Activated naive CD4-positive, alpha-beta T cell treated with anti-CD3 and anti-CD28 coated beads for 36 hours (primary cell): Measurements from ENCODE around the gene ACBD7. TPM values are rescaled to one million over a fixed set of nuclear protein-coding genes. Genes with fewer than 3 reads are reported as not detected.

Experiments used
- CTCF ChIA-PET: fragments of 350-600 bp; sonication (Branson Sonifier 250); formaldehyde crosslinking; loops from one replicate; lab custom pipeline; 2021; ENCODE audit warnings: antibody characterized with exemption; lab: Charles Lee
- DNase-seq: peaks from one replicate; pipeline ENCODE4 v3.0.0-alpha.2; 2020
- H3K27ac Mint-ChIP-seq: one replicate; pipeline ENCODE4 v1.8.0; 2021; ENCODE audit warnings: mild to moderate bottlenecking, mixed read lengths
- H3K27me3 Mint-ChIP-seq: one replicate; pipeline ENCODE4 v1.8.0; 2021; ENCODE audit warnings: low read depth, mixed read lengths
- H3K36me3 Mint-ChIP-seq: one replicate; pipeline ENCODE4 v1.8.0; 2021; ENCODE audit warnings: low read depth, mixed read lengths
- H3K4me1 Mint-ChIP-seq: one replicate; pipeline ENCODE4 v1.8.0; 2021; ENCODE audit warnings: low read depth, mixed read lengths
- H3K4me3 Mint-ChIP-seq: one replicate; pipeline ENCODE4 v1.8.0; 2021; ENCODE audit warnings: mild to moderate bottlenecking, moderate library complexity, mixed read lengths
- H3K9me3 Mint-ChIP-seq: one replicate; pipeline ENCODE4 v1.8.0; 2021; ENCODE audit warnings: mixed read lengths
- intact Hi-C: fragments of 100-400 bp; cut with micrococcal nuclease; formaldehyde crosslinking; loops from one replicate; pipeline ENCODE4 v1.15.1; 2023
- total RNA-seq, 2 experiments: library from RNA; stranded (reverse); gene quantifications; one replicate each; pipeline ENCODE4 v1.2.3, GENCODE V29; 2021

Gene ACBD7
- total RNA-seq: under 1 TPM; 0.72 to 0.94 TPM

DNA sequence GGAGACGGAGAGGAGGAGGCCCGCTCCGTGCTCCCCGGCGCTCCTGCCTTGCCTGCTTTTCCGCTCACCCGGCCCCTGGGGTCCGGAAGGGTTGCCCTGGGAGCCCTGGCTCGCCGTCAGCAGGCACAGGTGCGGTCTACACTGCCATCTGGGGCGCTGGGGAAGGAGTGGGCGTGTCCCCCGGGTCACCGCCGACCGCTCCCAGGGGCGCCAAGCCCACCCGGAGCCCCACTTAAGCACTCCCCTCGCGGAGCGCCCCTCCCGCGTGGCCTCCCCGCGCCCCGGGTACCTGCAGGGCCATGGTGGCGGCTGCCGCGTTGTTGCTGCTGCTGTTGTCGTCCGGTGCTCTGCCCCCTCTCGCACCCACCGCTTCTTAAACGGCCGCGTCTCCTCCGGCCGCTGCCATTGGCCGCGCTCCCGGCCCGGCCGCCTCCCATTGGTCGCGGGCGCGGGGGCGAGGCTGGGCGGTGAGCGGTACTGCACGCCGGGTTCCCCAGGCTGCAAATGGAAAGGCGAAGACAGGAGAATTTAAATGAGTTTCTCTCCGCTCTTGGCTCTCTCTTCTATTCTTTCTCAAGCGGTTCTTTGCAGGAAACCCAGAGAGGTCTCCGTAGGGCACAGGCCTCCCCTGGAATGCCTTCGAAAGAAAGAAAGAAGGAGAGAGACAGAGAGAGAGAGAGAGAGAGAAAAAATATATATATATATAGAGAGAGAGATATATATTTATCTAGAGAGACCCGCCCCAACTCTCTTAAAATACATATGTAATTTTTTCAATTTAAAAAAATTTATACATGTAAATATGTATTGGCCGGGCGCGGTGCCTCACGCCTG lies at the start of gene ACBD7:
Gene ACBD7, minus strand, starts transcription at position 349 of the 834 bp plus-strand sequence. Its CDS starts 48 bp downstream, at position 301.
- intact Hi-C loops: loop anchor here (1.0 to 2.0 kb wide), 2 partner anchors 9 to 80 kb away; partner anchors contain the start of genes NMT2 and RPP38
- Mint-ChIP-seq H3K36me3 (no peaks in the 10 kb centered on the region), H3K27me3 (no peaks in the 10 kb centered on the region), H3K9me3 (no peaks in the 10 kb centered on the region), H3K4me3 (peak within 1 kb of the TSS; percentile 68), H3K27ac (no peak within 1 kb of the TSS), H3K4me1 (peaks cover 2% of the 10 kb centered on the region)
- CTCF ChIA-PET: no interaction called here
- DNase-seq: peak; percentile 80

DNA sequence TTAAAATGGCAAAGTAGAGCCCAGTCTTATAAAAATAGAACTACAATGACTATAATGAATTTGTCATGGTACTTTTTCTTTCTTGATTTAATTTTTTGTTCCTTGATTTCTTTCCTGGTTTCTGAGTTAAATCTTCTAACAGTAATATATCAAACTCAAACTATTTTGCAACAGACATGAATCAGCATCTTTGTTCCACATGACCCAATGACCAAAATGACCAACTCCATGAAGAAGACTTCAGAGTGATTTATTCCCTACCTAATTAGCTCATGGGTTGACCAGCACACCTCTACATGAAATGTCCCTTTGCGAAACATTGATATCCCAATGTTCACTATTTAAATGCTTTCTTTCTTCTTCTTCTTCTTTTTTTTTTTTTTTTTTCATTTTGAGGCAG lies 49.1 kb upstream of the ACBD7 start:
- intact Hi-C loops: no loop called here
- Mint-ChIP-seq H3K36me3 (peaks cover 29% of the 10 kb centered on the region), H3K4me3 (no peak overlapping the region), H3K27ac (no peak overlapping the region), H3K27me3 (no peaks in the 10 kb centered on the region), H3K9me3 (no peaks in the 10 kb centered on the region), H3K4me1 (peaks cover 22% of the 10 kb centered on the region)
- DNase-seq: no peak
- CTCF ChIA-PET: no interaction called here

DNA sequence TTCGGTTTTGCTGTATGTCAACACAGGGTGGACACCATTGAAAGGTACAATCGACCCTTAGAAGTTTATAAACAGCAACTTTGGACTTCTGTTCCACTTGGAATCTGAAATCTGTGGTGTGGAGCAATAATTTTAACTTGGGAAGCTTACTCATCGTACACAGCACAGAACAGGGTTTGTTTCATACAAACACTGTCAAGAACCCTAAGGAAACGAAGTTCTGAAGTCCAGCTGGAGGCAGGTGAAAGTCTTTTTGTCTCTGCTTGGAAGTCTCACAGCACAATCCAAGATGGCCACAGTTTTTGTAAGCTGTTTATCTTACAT lies 48.4 kb upstream of the ACBD7 start:
- no peak overlapping the region for H3K4me3 Mint-ChIP-seq
- H3K36me3 Mint-ChIP-seq: peaks cover 29% of the 10 kb centered on the region
- no peaks in the 10 kb centered on the region for H3K27me3 Mint-ChIP-seq
- DNase-seq: no peak
- no peaks in the 10 kb centered on the region for H3K9me3 Mint-ChIP-seq
- H3K27ac Mint-ChIP-seq: no peak overlapping the region
- peaks cover 16% of the 10 kb centered on the region for H3K4me1 Mint-ChIP-seq
- CTCF ChIA-PET: no interaction called here
- intact Hi-C loops: no loop called here

DNA sequence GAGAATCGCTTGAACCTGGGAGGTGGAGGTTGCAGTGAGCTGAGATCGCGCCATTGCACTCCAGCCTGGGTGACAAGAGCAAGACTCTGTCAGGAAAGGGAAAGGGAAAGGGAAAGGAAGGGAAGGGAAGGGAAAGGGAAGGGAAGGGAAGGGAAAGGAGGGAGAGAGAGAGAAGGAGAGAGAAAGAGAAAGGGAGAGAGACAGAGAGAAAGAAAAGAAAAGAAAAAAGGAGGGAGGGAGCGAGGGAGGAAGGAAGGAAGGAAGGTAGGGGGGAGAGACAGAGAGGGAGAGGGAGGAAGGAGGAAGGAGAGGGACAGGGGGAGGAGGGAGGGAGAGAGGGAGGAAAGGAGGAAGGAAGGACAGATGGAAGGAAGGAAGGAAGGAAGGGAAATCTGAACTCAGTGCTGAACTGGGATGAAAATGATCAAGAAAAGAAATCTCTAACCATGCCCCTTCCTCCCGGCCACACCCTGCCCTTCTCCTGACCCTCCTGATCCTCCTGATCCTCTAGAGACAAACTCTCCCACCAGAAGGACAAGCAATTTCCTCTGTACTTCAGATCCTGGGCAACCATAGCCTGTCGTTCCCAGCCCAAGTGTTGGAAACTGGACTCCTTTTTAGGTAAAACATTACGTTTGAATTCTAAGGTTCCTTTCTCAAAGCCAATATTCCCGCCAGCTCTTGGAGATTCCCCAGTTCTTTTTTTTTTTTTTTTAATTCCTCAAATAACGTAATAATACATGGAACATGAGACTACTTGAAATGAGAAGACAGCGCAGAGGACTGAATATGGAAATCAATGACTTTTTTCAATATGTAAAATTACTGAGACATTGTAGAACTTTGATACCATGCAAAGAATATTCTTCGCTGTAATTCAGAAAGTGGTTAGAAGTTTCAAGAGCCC lies 47.8 kb upstream of the ACBD7 start:
- intact Hi-C loops: no loop called here
- Mint-ChIP-seq H3K9me3 (no peaks in the 10 kb centered on the region), H3K27me3 (no peaks in the 10 kb centered on the region), H3K4me3 (no peak overlapping the region), H3K27ac (peak overlapping the region; percentile 24), H3K36me3 (peaks cover 31% of the 10 kb centered on the region), H3K4me1 (peaks cover 10% of the 10 kb centered on the region)
- no peak for DNase-seq
- CTCF ChIA-PET: no interaction called here

DNA sequence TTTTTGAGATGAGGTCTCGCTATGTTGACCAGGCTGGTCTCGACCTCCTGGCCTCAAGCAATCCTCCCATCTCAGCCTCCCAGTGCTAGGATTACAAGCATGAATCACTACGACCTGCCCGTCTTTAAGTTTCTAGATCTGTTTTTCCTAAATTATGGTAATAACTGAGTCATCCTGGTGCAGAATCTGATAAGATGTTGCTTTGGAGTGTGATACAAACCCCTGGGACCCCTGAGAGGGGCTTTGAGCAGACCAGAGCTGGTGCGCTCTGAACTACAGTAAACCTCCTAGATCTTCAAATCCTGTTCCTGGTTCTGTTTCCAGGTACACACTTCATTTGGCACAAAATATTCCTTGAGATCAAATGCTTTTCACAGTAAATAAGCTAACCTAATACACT lies 42.8 kb upstream of the ACBD7 start:
- no peak for DNase-seq
- peaks cover 46% of the 10 kb centered on the region for H3K36me3 Mint-ChIP-seq
- no peak overlapping the region for H3K27ac Mint-ChIP-seq
- no peaks in the 10 kb centered on the region for H3K9me3 Mint-ChIP-seq
- CTCF ChIA-PET: no interaction called here
- no peaks in the 10 kb centered on the region for H3K27me3 Mint-ChIP-seq
- intact Hi-C loops: no loop called here
- no peak overlapping the region for H3K4me3 Mint-ChIP-seq
- peaks cover 14% of the 10 kb centered on the region for H3K4me1 Mint-ChIP-seq

DNA sequence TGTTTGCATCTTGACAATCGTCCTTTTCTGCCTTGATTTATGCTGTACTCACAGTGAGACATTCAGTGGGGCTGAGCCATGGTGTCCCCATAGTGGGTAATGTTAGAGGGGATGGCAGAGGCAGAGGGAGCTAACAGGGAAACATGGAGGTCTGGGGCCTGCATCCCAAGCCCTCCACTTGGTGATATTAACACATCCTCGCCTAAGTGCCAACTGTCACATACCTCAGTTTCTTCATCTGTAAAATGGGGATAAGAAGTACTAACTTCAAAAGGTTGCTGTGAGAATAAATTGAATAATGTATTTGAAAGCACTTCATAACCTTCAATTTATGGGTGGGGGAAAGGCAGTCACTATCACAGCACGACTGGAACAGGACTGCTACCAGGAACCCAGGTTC lies 36.3 kb upstream of the ACBD7 start:
- no peak overlapping the region for H3K4me3 Mint-ChIP-seq
- H3K27ac Mint-ChIP-seq: peak overlapping the region; percentile 86
- no peak for DNase-seq
- intact Hi-C loops: loop anchor here (5.0 to 10.0 kb wide), 5 partner anchors 478 to 1902 kb away; no protein-coding TSS in a partner anchor
- no peaks in the 10 kb centered on the region for H3K27me3 Mint-ChIP-seq
- H3K9me3 Mint-ChIP-seq: no peaks in the 10 kb centered on the region
- peaks cover 35% of the 10 kb centered on the region for H3K36me3 Mint-ChIP-seq
- CTCF ChIA-PET: interaction anchor here (1.1 to 2.0 kb wide), 2 partner anchors 17 to 19 kb away, joined by 3 to 12 read pairs; no protein-coding TSS in a partner anchor
- H3K4me1 Mint-ChIP-seq: peaks cover 46% of the 10 kb centered on the region

DNA sequence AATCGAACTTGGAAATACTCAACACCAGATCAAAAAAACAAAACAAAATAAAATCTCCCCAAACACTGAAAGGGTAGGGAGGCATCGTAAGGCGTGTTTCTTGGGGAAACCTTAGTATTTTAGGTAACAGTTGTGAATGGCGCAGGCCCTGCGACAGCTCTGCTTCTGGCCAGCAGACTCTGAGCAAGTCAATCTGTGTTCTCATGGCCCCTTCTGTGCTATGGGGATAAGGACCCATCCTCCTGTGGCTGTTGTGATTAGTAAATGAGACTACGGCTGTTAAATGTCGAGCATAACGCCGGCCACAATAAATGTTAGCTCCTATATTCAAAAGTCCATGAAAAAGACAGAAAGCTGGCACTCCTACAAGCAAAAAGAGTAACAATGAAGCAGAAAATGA lies 35.6 kb upstream of the ACBD7 start:
- peaks cover 39% of the 10 kb centered on the region for H3K36me3 Mint-ChIP-seq
- intact Hi-C loops: loop anchor here (5.0 to 10.0 kb wide), 5 partner anchors 477 to 1903 kb away; no protein-coding TSS in a partner anchor

DNA sequence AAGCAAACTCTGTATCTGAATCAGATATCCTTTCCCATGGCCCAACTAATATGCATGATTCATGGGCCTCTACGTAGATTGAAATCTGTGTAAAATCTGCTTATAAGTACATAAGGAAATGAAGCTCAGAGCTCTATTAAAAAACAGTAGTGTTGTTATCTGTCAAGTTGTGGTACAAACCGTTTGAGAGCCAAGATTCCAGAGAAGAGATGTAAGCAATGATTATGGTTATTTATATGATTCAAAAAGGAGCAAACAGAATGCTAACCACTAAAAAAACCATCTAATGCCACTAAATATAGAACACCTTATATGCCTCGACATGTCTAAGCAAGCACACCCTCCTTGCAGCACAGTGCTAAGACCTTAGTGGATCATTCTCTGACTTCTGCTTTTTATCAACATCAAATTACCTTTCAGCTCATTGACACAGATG lies 35.2 kb upstream of the ACBD7 start:
- CTCF ChIA-PET: interaction anchor here (0.6 to 3.6 kb wide), 7 partner anchors 18 to 446 kb away, joined by 3 to 12 read pairs (median 4); partner anchors contain the start of gene NMT2
- H3K27me3 Mint-ChIP-seq: no peaks in the 10 kb centered on the region

More for the DNA sequence above, 35.6 kb upstream of the ACBD7 start:
- Mint-ChIP-seq H3K27ac (peak overlapping the region; percentile 86), H3K9me3 (no peaks in the 10 kb centered on the region), H3K4me1 (peaks cover 43% of the 10 kb centered on the region), H3K4me3 (no peak overlapping the region), H3K27me3 (no peaks in the 10 kb centered on the region)
- CTCF ChIA-PET: interaction anchor here (0.6 to 3.6 kb wide), 7 partner anchors 18 to 446 kb away, joined by 3 to 12 read pairs (median 4); partner anchors contain the start of gene NMT2
- DNase-seq: no peak

DNA sequence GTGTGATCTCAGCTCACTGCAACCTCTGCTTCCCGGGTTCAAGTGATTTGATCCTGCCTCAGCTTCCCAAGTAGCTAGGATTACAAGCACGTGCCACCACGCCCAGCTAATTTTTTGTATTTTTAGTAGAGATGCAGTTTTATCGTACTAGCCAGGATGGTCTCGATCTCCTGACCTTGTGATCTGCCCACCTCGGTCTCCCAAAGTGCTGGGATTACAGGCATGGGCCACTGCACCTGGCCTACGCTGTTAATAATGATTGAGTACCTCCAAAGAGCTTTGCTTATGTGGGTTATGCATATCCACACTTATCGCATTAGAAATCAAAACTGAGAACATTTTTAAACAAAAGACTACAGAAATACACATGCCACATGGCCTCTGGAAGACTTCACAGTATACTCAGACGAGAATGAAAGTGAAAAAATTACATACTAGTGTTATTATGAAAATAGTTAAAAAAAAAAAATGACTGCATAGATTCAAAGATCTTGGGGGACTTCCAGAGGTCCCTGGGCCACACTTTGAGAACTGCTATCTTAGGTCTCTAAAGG lies 34.0 kb upstream of the ACBD7 start:
- peaks cover 35% of the 10 kb centered on the region for H3K36me3 Mint-ChIP-seq

More for the DNA sequence above, 35.2 kb upstream of the ACBD7 start:
- DNase-seq: no peak
- Mint-ChIP-seq H3K4me1 (peaks cover 39% of the 10 kb centered on the region), H3K4me3 (no peak overlapping the region), H3K36me3 (peaks cover 41% of the 10 kb centered on the region), H3K9me3 (no peaks in the 10 kb centered on the region), H3K27ac (peak overlapping the region; percentile 86)
- intact Hi-C loops: loop anchor here (1.0 to 10.0 kb wide), 9 partner anchors 18 to 1904 kb away; partner anchors contain the start of gene RPP38

DNA sequence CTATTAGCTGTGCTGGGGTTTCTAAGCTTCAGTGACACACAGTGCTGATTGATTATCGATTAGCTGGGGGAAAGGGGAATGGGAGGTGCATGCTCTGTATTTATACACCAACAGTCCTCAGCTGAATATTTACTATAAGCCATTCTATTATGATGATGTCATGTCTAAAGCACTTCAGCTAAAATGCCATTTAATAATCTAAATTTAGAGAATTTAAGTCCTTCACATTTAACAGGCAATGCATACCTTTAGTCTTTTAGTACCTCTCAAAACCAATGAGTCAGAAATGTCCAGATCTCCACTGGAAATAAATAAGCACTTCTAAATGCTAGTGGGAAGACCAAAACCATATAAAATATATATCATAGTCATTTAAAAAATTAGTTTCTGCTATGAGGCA lies 33.1 kb upstream of the ACBD7 start:
- no peak for DNase-seq

More for the DNA sequence above, 34.0 kb upstream of the ACBD7 start:
- CTCF ChIA-PET: interaction anchor here (0.6 to 3.6 kb wide), 6 partner anchors 9 to 49 kb away, joined by 3 to 11 read pairs (median 4); no protein-coding TSS in a partner anchor
- H3K9me3 Mint-ChIP-seq: no peaks in the 10 kb centered on the region
- H3K27me3 Mint-ChIP-seq: no peaks in the 10 kb centered on the region
- intact Hi-C loops: loop anchor here (1.0 to 10.0 kb wide), 10 partner anchors 19 to 1905 kb away; partner anchors contain the start of gene RPP38
- peak; percentile 59 for DNase-seq
- peak overlapping the region; percentile 86 for H3K27ac Mint-ChIP-seq
- H3K4me3 Mint-ChIP-seq: no peak overlapping the region
- peaks cover 32% of the 10 kb centered on the region for H3K4me1 Mint-ChIP-seq

DNA sequence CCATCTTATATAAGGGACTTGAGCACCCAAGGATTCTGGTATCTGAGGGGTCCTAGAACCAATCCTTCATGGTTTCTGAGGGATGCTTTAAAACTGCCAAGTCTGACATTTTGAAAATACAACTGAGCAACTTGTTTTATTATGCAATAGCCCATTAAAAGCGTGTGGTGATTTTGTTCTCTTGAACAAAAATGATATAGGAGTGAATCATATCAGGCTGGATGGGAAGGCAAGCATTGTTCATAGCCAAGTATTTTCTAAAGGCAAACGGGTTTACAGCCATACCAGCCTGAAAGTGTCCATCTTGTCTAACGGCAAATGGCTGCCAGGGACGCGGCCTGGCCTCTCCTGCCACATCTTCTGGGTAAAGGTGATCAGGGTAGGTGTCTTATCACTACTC lies 31.9 kb upstream of the ACBD7 start:
- Mint-ChIP-seq H3K27ac (no peak overlapping the region), H3K36me3 (peaks cover 26% of the 10 kb centered on the region), H3K27me3 (no peaks in the 10 kb centered on the region), H3K9me3 (no peaks in the 10 kb centered on the region), H3K4me1 (peaks cover 32% of the 10 kb centered on the region), H3K4me3 (no peak overlapping the region)
- CTCF ChIA-PET: interaction anchor here (3.6 kb wide), 1 partner anchor 15 kb away, joined by 11 read pairs; no protein-coding TSS in a partner anchor
- intact Hi-C loops: loop anchor here (5.0 to 10.0 kb wide), 5 partner anchors 473 to 1907 kb away; no protein-coding TSS in a partner anchor
- DNase-seq: no peak

More for the DNA sequence above, 33.1 kb upstream of the ACBD7 start:
- CTCF ChIA-PET: interaction anchor here (0.7 to 3.6 kb wide), 4 partner anchors 8 to 1746 kb away, joined by 3 to 11 read pairs (median 4); no protein-coding TSS in a partner anchor
- Mint-ChIP-seq H3K9me3 (no peaks in the 10 kb centered on the region), H3K36me3 (peaks cover 33% of the 10 kb centered on the region), H3K4me3 (no peak overlapping the region), H3K27me3 (no peaks in the 10 kb centered on the region), H3K27ac (peak overlapping the region; percentile 86), H3K4me1 (peaks cover 32% of the 10 kb centered on the region)
- intact Hi-C loops: loop anchor here (1.0 to 10.0 kb wide), 6 partner anchors 46 to 1906 kb away; no protein-coding TSS in a partner anchor
